ENCODE measurements around the gene FRAS1.
"Not testable (repeated sequence)": the region's sequence is repeated elsewhere in the genome, so short reads cannot be mapped to it uniquely, and the experiment has no call there.

Gene FRAS1

GRCh38 chr4:78320349-78320935 is 263.3 kb downstream of the FRAS1 start:
- H3K4me3 ChIP-seq (ENCODE audit: low read length): no peak overlapping the region
- DNase-seq (ENCODE audit: low read depth): no peak
- TF ChIP-seq, protein P1, sequence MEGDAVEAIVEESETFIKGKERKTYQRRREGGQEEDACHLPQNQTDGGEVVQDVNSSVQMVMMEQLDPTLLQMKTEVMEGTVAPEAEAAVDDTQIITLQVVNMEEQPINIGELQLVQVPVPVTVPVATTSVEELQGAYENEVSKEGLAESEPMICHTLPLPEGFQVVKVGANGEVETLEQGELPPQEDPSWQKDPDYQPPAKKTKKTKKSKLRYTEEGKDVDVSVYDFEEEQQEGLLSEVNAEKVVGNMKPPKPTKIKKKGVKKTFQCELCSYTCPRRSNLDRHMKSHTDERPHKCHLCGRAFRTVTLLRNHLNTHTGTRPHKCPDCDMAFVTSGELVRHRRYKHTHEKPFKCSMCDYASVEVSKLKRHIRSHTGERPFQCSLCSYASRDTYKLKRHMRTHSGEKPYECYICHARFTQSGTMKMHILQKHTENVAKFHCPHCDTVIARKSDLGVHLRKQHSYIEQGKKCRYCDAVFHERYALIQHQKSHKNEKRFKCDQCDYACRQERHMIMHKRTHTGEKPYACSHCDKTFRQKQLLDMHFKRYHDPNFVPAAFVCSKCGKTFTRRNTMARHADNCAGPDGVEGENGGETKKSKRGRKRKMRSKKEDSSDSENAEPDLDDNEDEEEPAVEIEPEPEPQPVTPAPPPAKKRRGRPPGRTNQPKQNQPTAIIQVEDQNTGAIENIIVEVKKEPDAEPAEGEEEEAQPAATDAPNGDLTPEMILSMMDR (conservative IDR thresholded peaks at IDR 0.05; ENCODE audit: low read depth, low read length): no peak

- no peak for DNase-seq (ENCODE audit: low read depth)
- H3K4me3 ChIP-seq (ENCODE audit: low read length): no peak overlapping the region
- TF ChIP-seq, protein P1 (conservative IDR thresholded peaks at IDR 0.05; ENCODE audit: low read depth, low read length): no peak
These were observed 264.9 kb downstream of the FRAS1 start for GRCh38 chr4:78322032-78322431.

DNA sequence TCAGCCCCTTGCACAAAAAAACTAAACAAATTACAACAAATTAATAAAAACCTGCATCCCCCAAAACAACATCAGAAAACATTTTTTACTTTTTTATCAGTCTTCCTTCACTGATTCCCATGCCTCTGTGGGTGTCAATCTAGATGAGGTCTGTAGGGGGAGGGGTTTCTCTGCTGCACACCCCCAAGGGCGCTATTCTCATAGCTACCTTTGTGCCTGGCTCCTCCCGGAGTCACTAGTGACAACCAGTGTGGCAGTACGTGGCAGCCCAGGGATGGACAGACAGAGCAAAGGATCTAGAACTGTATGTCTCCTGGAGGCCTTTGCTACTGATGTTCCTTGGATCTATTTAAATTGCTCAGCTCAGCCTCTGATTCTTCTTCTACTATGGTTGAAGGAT is 266.3 kb downstream of the FRAS1 start:
- TF ChIP-seq, protein P1 (conservative IDR thresholded peaks at IDR 0.05; ENCODE audit: low read depth, low read length): no peak
- H3K4me3 ChIP-seq (ENCODE audit: low read length): no peak overlapping the region
- DNase-seq (ENCODE audit: low read depth): no peak

GRCh38 chr4:78324625-78325024 is 267.5 kb downstream of the FRAS1 start:
- TF ChIP-seq, protein P1 (conservative IDR thresholded peaks at IDR 0.05; ENCODE audit: low read depth, low read length): no peak
- DNase-seq (ENCODE audit: low read depth): no peak

GRCh38 chr4:78325271-78326157 is 268.4 kb downstream of the FRAS1 start:
- H3K4me3 ChIP-seq (ENCODE audit: low read length): no peak overlapping the region
- no peak for DNase-seq (ENCODE audit: low read depth)
- TF ChIP-seq, protein P1 (conservative IDR thresholded peaks at IDR 0.05; ENCODE audit: low read depth, low read length): no peak

More at GRCh38 chr4:78324625-78325024, 267.5 kb downstream of the FRAS1 start:
- no peak overlapping the region for H3K4me3 ChIP-seq (ENCODE audit: low read length)

- DNase-seq (ENCODE audit: low read depth); H3K4me3 ChIP-seq (ENCODE audit: low read length): not testable (repeated sequence)
These were observed 271.5 kb downstream of the FRAS1 start for GRCh38 chr4:78328591-78328990.

DNA sequence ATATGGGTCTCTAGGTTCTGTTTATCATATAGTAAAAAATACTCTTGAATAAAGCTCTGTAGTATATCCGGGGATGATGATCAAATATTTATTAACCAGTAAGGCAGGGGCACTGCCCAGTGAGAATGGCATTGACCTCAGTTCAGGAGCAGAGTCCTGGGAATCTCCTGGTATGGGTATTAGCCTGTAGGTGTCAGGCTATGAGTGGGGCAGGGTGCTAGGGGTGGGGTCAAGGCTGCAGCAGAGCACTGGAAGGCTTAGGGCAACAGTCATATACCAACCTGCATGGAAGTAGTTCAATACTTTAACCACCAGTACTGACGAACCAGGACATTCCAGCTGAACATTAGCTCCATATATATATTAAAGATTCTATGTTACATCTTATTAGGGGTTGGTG is 274.1 kb downstream of the FRAS1 start:
- TF ChIP-seq, protein P1 (conservative IDR thresholded peaks at IDR 0.05; ENCODE audit: low read depth, low read length): no peak
- DNase-seq (ENCODE audit: low read depth): no peak
- H3K4me3 ChIP-seq (ENCODE audit: low read length): no peak overlapping the region
